Measurements from ENCODE around the gene COL26A1.

GRCh38 chr7:101332026-101332425 lies 30.6 kb upstream of the COL26A1 start:
- TF ChIP-seq POLR2A (IDR thresholded peaks at IDR 0.05) (no peak), POLR2AphosphoS5 (IDR thresholded peaks at IDR 0.05) (no peak)
